K562 (cell line): ENCODE measurements around the gene SKAP1. TPM values are rescaled to one million over a fixed set of nuclear protein-coding genes. Genes with fewer than 3 reads are reported as not detected.

ENCODE experiments used
- ATAC-seq: fragments of 200-7000 bp; cut with Tn5 transposase; 3 replicates; pipeline ENCODE4 v1.9.1; 2020; ENCODE audit warnings: moderate library complexity
- BruUV-seq: library from RNA; stranded (reverse); fragments of 400-500 nt; replicated peaks from 2 replicates; lab custom pipeline; 2021; lab: Mats Ljungman, UMichigan
- CTCF ChIA-PET: fragments of 300-600 bp; formaldehyde crosslinking; extraction: SDS; loops from one replicate; lab custom pipeline; 2021; ENCODE audit warnings: low intra/inter-chr PET ratio; lab: Yijun Ruan, JAX
- POLR2A ChIA-PET: fragments of 300-600, 350-650 bp; sonication (Branson Sonifier 250); formaldehyde crosslinking; extraction: SDS; loops from one replicate; lab custom pipeline; 2021; ENCODE audit warnings: antibody characterized with exemption, inconsistent platforms; lab: Yijun Ruan, JAX
- DNase-seq, 4 experiments: peaks; one replicate each; pipeline versions ENCODE4 v3.0.0 to v3.0.0-alpha.2; 2011 to 2018; ENCODE audit warnings: low spot score in 3 of 4, mixed read lengths in 3 of 4; ENCODE audit errors: extremely low read depth in 1 of 4
- FAIRE-seq: peaks from 2 replicates; lab custom pipeline; 2011; peaks lifted over from hg19 to GRCh38; lab: Jason Lieb, UNC
- H2AFZ ChIP-seq: 2 replicates; pipeline ENCODE4 v1.6.0; 2011; ENCODE audit warnings: low read depth, low read length, control low read depth, inconsistent platforms
- H3K27ac ChIP-seq: fragments of 200-600 bp; 3 replicates; pipeline ENCODE4 v1.8.0; 2011; ENCODE audit warnings: low read depth, mild to moderate bottlenecking, control low read depth, inconsistent platforms, low read length, moderate library complexity, mixed read lengths; ENCODE audit errors: extremely low read depth
- H3K27me3 ChIP-seq, 2 experiments: fragments of 300-600 bp in 1 of 2; 2 replicates in 1 of 2; 3 replicates in 1 of 2; pipeline versions ENCODE4 v1.6.0 to v1.8.0; 2011; ENCODE audit warnings: inconsistent platforms in 2 of 2, low read length in 2 of 2, mild to moderate bottlenecking in 1 of 2, mixed read lengths in 1 of 2, moderate library complexity in 1 of 2; ENCODE audit not compliant: control insufficient read depth in 2 of 2, insufficient read depth in 2 of 2
- H3K36me3 ChIP-seq: fragments of 300-600 bp; 3 replicates; pipeline ENCODE4 v1.8.0; 2011; ENCODE audit warnings: mild to moderate bottlenecking, low read length, inconsistent platforms; ENCODE audit not compliant: control insufficient read depth, insufficient read depth
- H3K4me1 ChIP-seq, 2 experiments: fragments of 200-600 bp in 1 of 2; replicated peaks in 1 of 2; 2 replicates in 1 of 2; 3 replicates in 1 of 2; pipeline versions ENCODE4 v1.5.1 to v1.8.0; 2011; ENCODE audit warnings: inconsistent platforms in 2 of 2, low read length in 2 of 2, mild to moderate bottlenecking in 1 of 2, mixed read lengths in 1 of 2, moderate library complexity in 1 of 2; ENCODE audit not compliant: control insufficient read depth in 2 of 2, insufficient read depth in 2 of 2
- H3K4me2 ChIP-seq: 2 replicates; pipeline ENCODE4 v1.6.1; 2011; ENCODE audit warnings: low read length, control low read depth, inconsistent platforms, mixed read lengths; ENCODE audit not compliant: insufficient read depth
- H3K4me3 ChIP-seq: fragments of 200-600 bp; sonication (generic), shearing (Covaris generic); 2 replicates; pipeline ENCODE4 v1.5.1; 2016; ENCODE audit warnings: control low read depth, inconsistent platforms
- H3K79me2 ChIP-seq: fragments of 200-600 bp; 3 replicates; pipeline ENCODE4 v1.8.0; 2011; ENCODE audit warnings: low read length, inconsistent platforms; ENCODE audit not compliant: control insufficient read depth, insufficient read depth
- H3K9ac ChIP-seq, 2 experiments: 2 replicates each; pipeline versions ENCODE4 v1.6.0 to v1.6.1; 2011; ENCODE audit warnings: low read depth in 2 of 2, low read length in 2 of 2, control low read depth in 1 of 2, inconsistent platforms in 1 of 2, mild to moderate bottlenecking in 1 of 2, mixed read lengths in 1 of 2; ENCODE audit not compliant: insufficient read depth in 1 of 2
- H3K9me1 ChIP-seq: one replicate; pipeline ENCODE4 v1.6.0; 2011; ENCODE audit warnings: inconsistent platforms, mild to moderate bottlenecking, low read length, moderate library complexity; ENCODE audit not compliant: control insufficient read depth, insufficient read depth
- H3K9me3 ChIP-seq: replicated peaks from 2 replicates; pipeline ENCODE4 v1.5.1; 2011; ENCODE audit warnings: low read depth, low read length, inconsistent platforms; ENCODE audit not compliant: control insufficient read depth, insufficient read depth
- H4K20me1 ChIP-seq: replicated peaks from 2 replicates; pipeline ENCODE4 v1.6.1; 2011; ENCODE audit warnings: low read length, inconsistent platforms, mixed read lengths; ENCODE audit not compliant: control insufficient read depth, insufficient read depth
- ARID2 ChIP-seq: fragments of 450-650 bp; IDR thresholded peaks from 2 replicates; pipeline ENCODE4 v1.6.1; 2017; ENCODE audit warnings: antibody characterized with exemption, mild to moderate bottlenecking
- CBX5 ChIP-seq: IDR thresholded peaks from 2 replicates; pipeline ENCODE4 v1.6.1; 2014; ENCODE audit warnings: low read depth, borderline replicate concordance
- EWSR1 ChIP-seq: fragments of 450-650 bp; IDR thresholded peaks from 2 replicates; pipeline ENCODE4 v1.6.1; 2018; ENCODE audit warnings: borderline replicate concordance, mild to moderate bottlenecking, low read depth, moderate library complexity; ENCODE audit not compliant: partially characterized antibody
- HIVEP1 ChIP-seq: fragments of 250-450 bp; sonication (Bioruptor Pico); IDR thresholded peaks from 2 replicates; pipeline ENCODE4 v1.4.0; 2020; ENCODE audit warnings: mild to moderate bottlenecking
- MEF2D ChIP-seq: conservative IDR thresholded peaks from 2 replicates; pipeline ENCODE4 v1.6.1; 2016; ENCODE audit warnings: low read depth, missing genetic modification characterization, missing compliant biosample characterization
- NR4A1 ChIP-seq, 2 experiments: fragments of 250-450 bp in 1 of 2; fragments of 450-650 bp in 1 of 2; sonication (Bioruptor Pico) in 1 of 2; IDR thresholded peaks; 2 replicates each; pipeline versions ENCODE4 v1.4.0 to v1.6.1; 2016 to 2020; ENCODE audit warnings: mild to moderate bottlenecking in 2 of 2, missing compliant biosample characterization in 1 of 2, missing genetic modification characterization in 1 of 2, moderate library complexity in 1 of 2
- PHF20 ChIP-seq: fragments of 450-650 bp; IDR thresholded peaks from 2 replicates; pipeline ENCODE4 v1.6.1; 2018; ENCODE audit not compliant: partially characterized antibody
- POLR2A ChIP-seq: fragments of 450-650 bp; conservative IDR thresholded peaks from 2 replicates; pipeline ENCODE4 v1.6.1; 2016
- TRIM24 ChIP-seq, 2 experiments: fragments of 450-650 bp; IDR thresholded peaks; 2 replicates each; pipeline ENCODE4 v1.6.1; 2016
- ZNF133 ChIP-seq: fragments of 250-450 bp; sonication (Bioruptor Pico); IDR thresholded peaks from 2 replicates; pipeline ENCODE4 v1.4.0; 2020; ENCODE audit warnings: mild to moderate bottlenecking
- ZNF551 ChIP-seq: fragments of 250-450 bp; sonication (Bioruptor Pico); IDR thresholded peaks from 2 replicates; pipeline ENCODE4 v1.5.0; 2021; ENCODE audit warnings: mild to moderate bottlenecking, moderate library complexity
- ZNF785 ChIP-seq: fragments of 250-450 bp; sonication (Bioruptor Pico); IDR thresholded peaks from 2 replicates; pipeline ENCODE4 v1.4.0; 2020; ENCODE audit warnings: mild to moderate bottlenecking
- WGBS: fragments of 100-300 bp; shearing (Covaris generic); methylation state at CpG from one replicate; pipeline ENCODE4 v1.1.6; 2016; ENCODE audit warnings: low coverage, mixed read lengths; ENCODE audit not compliant: insufficient coverage; ENCODE audit errors: missing lambda C conversion rate; 5-methylcytosine and 5-hydroxymethylcytosine counted together
- in situ Hi-C: fragments of 300-500 bp; cut with MboI; formaldehyde crosslinking; loops from 4 replicates; pipeline ENCODE4 v1.15.0; 2018; ENCODE audit warnings: inconsistent platforms, mixed read lengths
- intact Hi-C: fragments of 100-400 bp; cut with micrococcal nuclease; formaldehyde crosslinking; loops from 2 replicates; pipeline ENCODE4 v1.14.2; 2022
- polyA plus RNA-seq, 8 experiments: library from polyadenylated mRNA; depleted of rRNA in 4 of 8; stranded (reverse) in 5 of 8; unstranded in 3 of 8; fragments of >200 nt; fragmentation: Nextera tagmentation in 2 of 8; fragmentation: Illumina TruSeq in 1 of 8; extraction: Ambion mirVana in 2 of 8; extraction: Trizol in 1 of 8; gene quantifications; 2 replicates each; pipeline versions ENCODE4 v1.2.1 to v1.2.3, GENCODE V29; 2011 to 2014; ENCODE audit warnings: inconsistent platforms in 1 of 8, missing spikeins in 1 of 8
- total RNA-seq, 7 experiments: library from RNA; depleted of rRNA in 6 of 7; stranded (reverse); fragments of >200 nt in 6 of 7; fragmentation: Illumina TruSeq in 2 of 7; extraction: Trizol in 2 of 7; gene quantifications; 2 replicates each; pipeline versions ENCODE4 v1.2.1 to v1.2.3, GENCODE V29; 2011 to 2021; ENCODE audit warnings: low replicate concordance in 1 of 7
- TF ChIP-seq, protein P1 (sequence below): fragments of 450-650 bp; IDR thresholded peaks from 2 replicates; pipeline ENCODE4 v1.6.1; 2018; ENCODE audit not compliant: partially characterized antibody
- TF ChIP-seq, protein P2 (sequence below): fragments of 200-800 bp; sonication (Bioruptor generic); IDR thresholded peaks from 2 replicates; pipeline ENCODE4 v1.6.1; 2017; ENCODE audit warnings: missing genetic modification characterization, missing compliant biosample characterization

The SKAP1 gene
- total and polyA plus RNA-seq, 9 of the 15 experiments (the other 6 are each of a cell fraction or from before 2014, with no cell fraction given): 0.06 to 0.80 (median 0.10) TPM; not detected in 4

- H4K20me1 ChIP-seq: no peaks in the 10 kb centered on the region
These were observed 39.2 kb upstream of the SKAP1 start for GRCh38 chr17:48469227-48469626.

GRCh38 chr17:48468299-48468698 is 38.3 kb upstream of the SKAP1 start:
- FAIRE-seq: no peak
- CTCF ChIA-PET: no interaction called here
- no peaks in the 10 kb centered on the region for H3K9me1 ChIP-seq
- POLR2A ChIA-PET: interaction anchor here (1.1 kb wide), 1 partner anchor 114 kb away, joined by 3 read pairs; no protein-coding TSS in a partner anchor
- intact Hi-C loops (no loop called here), in situ Hi-C loops (no loop called here)
- no peak overlapping the region for H3K4me2 ChIP-seq
- H4K20me1 ChIP-seq: no peaks in the 10 kb centered on the region
- DNase-seq: no peak
- 43% methylated on average over 4 of the region's 4 CpGs for WGBS
- no peak overlapping the region for H3K9ac ChIP-seq
- H3K4me3 ChIP-seq: no peak overlapping the region
- ATAC-seq: no peak
- H3K36me3 ChIP-seq: no peaks in the 10 kb centered on the region
- H3K27me3 ChIP-seq: no peaks in the 10 kb centered on the region
- H2AFZ ChIP-seq: no peak overlapping the region
- H3K9me3 ChIP-seq: no peaks in the 10 kb centered on the region
- peaks cover 0 to 15% of the 10 kb centered on the region in 2 experiments; a peak in 4 of 5 replicates for H3K4me1 ChIP-seq
- no TSS peak for BruUV-seq
- no peak overlapping the region for H3K27ac ChIP-seq
- H3K79me2 ChIP-seq: no peaks in the 10 kb centered on the region
- TF ChIP-seq, protein P1, sequence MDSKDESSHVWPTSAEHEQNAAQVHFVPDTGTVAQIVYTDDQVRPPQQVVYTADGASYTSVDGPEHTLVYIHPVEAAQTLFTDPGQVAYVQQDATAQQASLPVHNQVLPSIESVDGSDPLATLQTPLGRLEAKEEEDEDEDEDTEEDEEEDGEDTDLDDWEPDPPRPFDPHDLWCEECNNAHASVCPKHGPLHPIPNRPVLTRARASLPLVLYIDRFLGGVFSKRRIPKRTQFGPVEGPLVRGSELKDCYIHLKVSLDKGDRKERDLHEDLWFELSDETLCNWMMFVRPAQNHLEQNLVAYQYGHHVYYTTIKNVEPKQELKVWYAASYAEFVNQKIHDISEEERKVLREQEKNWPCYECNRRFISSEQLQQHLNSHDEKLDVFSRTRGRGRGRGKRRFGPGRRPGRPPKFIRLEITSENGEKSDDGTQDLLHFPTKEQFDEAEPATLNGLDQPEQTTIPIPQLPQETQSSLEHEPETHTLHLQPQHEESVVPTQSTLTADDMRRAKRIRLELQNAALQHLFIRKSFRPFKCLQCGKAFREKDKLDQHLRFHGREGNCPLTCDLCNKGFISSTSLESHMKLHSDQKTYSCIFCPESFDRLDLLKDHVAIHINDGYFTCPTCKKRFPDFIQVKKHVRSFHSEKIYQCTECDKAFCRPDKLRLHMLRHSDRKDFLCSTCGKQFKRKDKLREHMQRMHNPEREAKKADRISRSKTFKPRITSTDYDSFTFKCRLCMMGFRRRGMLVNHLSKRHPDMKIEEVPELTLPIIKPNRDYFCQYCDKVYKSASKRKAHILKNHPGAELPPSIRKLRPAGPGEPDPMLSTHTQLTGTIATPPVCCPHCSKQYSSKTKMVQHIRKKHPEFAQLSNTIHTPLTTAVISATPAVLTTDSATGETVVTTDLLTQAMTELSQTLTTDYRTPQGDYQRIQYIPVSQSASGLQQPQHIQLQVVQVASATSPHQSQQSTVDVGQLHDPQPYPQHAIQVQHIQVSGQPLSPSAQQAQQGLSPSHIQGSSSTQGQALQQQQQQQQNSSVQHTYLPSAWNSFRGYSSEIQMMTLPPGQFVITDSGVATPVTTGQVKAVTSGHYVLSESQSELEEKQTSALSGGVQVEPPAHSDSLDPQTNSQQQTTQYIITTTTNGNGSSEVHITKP: no peak
- TF ChIP-seq PHF20: no peak
- TF ChIP-seq NR4A1 (CRISPR knock-in tag; IDR thresholded peaks at IDR 0.05): no peak
- no peak for TF ChIP-seq NR4A1 (tag; IDR thresholded peaks at IDR 0.05)
- no peak for TF ChIP-seq HIVEP1 (CRISPR knock-in tag)
- no peak for TF ChIP-seq POLR2A
- no peak for TF ChIP-seq CBX5
- TF ChIP-seq TRIM24 (IDR thresholded peaks at IDR 0.05): no peak
- no peak for TF ChIP-seq ARID2

More at GRCh38 chr17:48469227-48469626, 39.2 kb upstream of the SKAP1 start:
- no peaks in the 10 kb centered on the region for H3K36me3 ChIP-seq
- no peak overlapping the region for H3K4me2 ChIP-seq
- FAIRE-seq: no peak
- H3K9me3 ChIP-seq: no peaks in the 10 kb centered on the region
- in situ Hi-C loops: no loop called here
- TF ChIP-seq MEF2D (no peak), ZNF551 (CRISPR knock-in tag) (no peak), ZNF785 (CRISPR knock-in tag) (no peak), EWSR1 (no peak), ZNF133 (no peak)
- TF ChIP-seq, protein P2, sequence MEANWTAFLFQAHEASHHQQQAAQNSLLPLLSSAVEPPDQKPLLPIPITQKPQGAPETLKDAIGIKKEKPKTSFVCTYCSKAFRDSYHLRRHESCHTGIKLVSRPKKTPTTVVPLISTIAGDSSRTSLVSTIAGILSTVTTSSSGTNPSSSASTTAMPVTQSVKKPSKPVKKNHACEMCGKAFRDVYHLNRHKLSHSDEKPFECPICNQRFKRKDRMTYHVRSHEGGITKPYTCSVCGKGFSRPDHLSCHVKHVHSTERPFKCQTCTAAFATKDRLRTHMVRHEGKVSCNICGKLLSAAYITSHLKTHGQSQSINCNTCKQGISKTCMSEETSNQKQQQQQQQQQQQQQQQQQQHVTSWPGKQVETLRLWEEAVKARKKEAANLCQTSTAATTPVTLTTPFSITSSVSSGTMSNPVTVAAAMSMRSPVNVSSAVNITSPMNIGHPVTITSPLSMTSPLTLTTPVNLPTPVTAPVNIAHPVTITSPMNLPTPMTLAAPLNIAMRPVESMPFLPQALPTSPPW (CRISPR knock-in tag): no peak
- TF ChIP-seq, all 486 proteins: peak for 0
- 51% methylated on average over 3 of the region's 3 CpGs for WGBS
- POLR2A ChIA-PET: interaction anchor here (0.6 kb wide), 1 partner anchor 1654 kb away, joined by 3 read pairs; no protein-coding TSS in a partner anchor
- no TSS peak for BruUV-seq
- Histone ChIP-seq H3K27me3 (no peaks in the 10 kb centered on the region), H2AFZ (no peak overlapping the region), H3K27ac (no peak overlapping the region), H3K9me1 (no peaks in the 10 kb centered on the region), H3K79me2 (no peaks in the 10 kb centered on the region), H3K9ac (no peak overlapping the region), H3K4me1 (peaks cover 0 to 15% of the 10 kb centered on the region in 2 experiments; a peak in 4 of 5 replicates), H3K4me3 (no peak overlapping the region)
- no peak for DNase-seq
- intact Hi-C loops: no loop called here
- ATAC-seq: no peak
- CTCF ChIA-PET: no interaction called here
